HG02623 (cell line): ENCODE measurements around the gene ZNF648.
"Not testable (repeated sequence)": the region's sequence is repeated elsewhere in the genome, so short reads cannot be mapped to it uniquely, and the experiment has no call there.

ENCODE experiments used
- ATAC-seq: cut with Tn5 transposase; IDR thresholded peaks from one replicate; pipeline ENCODE4 v1.9.1; 2021; ENCODE audit warnings: moderate library complexity; ENCODE audit not compliant: unreplicated experiment

Gene ZNF648

GRCh38 chr1:182029379-182030331 lies 31.9 kb downstream of the ZNF648 start:
- ATAC-seq = peak; percentile 92

- no peak for ATAC-seq
These were observed 32.5 kb downstream of the ZNF648 start for GRCh38 chr1:182029002-182029378.

GRCh38 chr1:182015360-182015759 lies 46.2 kb downstream of the ZNF648 start:
- no peak for ATAC-seq

- not testable (repeated sequence) for ATAC-seq
These were observed 50.6 kb downstream of the ZNF648 start for GRCh38 chr1:182010800-182011370.

- not testable (repeated sequence) for ATAC-seq
These were observed 56.1 kb downstream of the ZNF648 start for GRCh38 chr1:182005398-182005797.

- no peak for ATAC-seq
These were observed 56.9 kb downstream of the ZNF648 start for GRCh38 chr1:182004601-182005000.
